GM19238 (cell line): ENCODE measurements around the gene MORN5.
A peak's percentile ranks its signal among the peaks of the same experiment; 100 is the strongest.

Experiments used
- DNase-seq: peaks from one replicate; pipeline ENCODE4 v3.0.0; 2011; ENCODE audit warnings: low spot score; ENCODE audit not compliant: insufficient read length

MORN5 gene

DNA sequence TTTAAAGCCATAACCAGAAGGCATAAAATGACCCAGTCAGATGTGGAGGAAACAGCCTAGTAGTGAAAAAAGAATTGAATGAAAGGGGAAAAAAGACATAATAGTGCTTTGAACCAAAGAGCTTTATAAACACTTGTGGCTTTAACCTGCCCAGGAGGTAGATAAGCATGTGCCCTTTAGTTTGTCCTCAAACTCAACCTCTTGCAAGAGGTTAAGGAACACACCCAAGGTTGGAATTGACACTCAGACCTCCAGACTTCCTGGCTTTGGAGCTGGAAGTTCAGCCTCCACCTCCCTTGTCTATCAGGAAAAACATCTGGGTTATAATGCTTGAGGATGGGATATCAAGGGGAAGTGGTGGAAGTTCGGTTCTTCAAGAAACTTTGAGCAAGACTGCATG, 16.4 kb upstream of the MORN5 start:
- no peak for DNase-seq

GRCh38 chr9:122143876-122144405, 15.8 kb upstream of the MORN5 start:
- DNase-seq = no peak

GRCh38 chr9:122144836-122145591, 14.7 kb upstream of the MORN5 start:
- DNase-seq = no peak

DNA sequence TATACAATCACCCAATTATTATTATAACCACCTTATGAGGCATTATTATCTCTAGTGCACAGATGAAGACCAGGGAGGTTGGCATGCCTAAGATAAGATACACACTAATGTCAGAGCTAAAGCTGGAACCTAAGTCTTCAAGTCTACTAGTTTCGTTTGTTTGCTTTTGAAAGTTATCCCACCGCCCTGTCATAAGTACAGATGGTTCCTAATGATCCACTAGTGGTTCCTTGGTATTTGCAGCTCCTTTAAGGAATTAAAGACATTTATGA, 14.2 kb upstream of the MORN5 start:
- DNase-seq = no peak

DNA sequence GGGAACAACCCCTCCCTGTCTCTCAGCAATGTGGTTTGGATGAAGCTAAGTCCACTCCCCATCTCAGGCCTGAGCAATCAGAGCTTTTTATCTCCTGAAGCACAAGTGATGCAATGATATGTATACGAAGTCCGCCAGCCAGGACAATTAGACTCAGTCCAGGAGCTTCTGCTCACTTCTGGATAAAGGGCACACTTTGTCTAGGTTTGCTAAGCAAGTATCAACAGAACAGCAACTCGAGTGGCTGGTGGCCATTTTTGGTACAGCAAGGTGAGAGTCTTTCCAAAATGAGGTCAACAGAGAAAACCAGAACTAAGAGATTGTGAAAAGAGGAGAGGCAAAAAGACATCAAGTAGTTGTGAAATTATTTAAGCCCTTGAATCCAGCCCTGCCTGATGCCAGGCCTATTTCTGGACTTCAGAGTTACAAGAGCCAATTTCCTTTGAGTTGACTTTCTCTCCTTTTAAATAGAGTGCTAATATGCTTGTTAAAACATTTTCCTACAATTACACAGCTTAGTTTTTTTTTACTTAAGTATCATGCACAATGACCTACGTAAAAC, 8.4 kb upstream of the MORN5 start:
- no peak for DNase-seq

- no peak for DNase-seq
Measured at GRCh38 chr9:122155796-122156195, 3.9 kb upstream of the MORN5 start.

DNA sequence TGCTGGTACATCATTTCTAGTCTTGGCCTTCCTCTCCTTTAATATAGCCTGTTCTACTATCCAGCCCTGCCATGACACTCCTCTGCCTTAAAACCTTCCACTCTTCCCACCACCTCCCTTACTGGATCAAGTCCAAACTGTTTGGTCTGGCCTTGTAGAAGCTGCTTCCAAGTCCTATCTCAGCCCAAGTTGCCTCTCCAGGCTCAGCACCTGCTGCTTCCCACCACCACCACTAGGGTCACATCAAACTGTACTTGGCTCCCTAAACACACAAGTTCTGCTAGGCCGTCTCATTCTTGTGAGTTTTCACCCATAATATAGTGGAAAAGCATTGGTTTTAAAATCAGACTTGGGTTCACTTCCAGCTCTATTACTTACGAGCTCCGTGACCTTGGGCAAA, 1.5 kb upstream of the MORN5 start:
- DNase-seq = peak; percentile 27

GRCh38 chr9:122159925-122160246, 178 bp downstream of the MORN5 start:
- DNase-seq = no peak

GRCh38 chr9:122162415-122162814, 2.7 kb downstream of the MORN5 start:
- no peak for DNase-seq

- DNase-seq = no peak
Measured at GRCh38 chr9:122164286-122164685, 4.6 kb downstream of the MORN5 start.

- no peak for DNase-seq
Measured at GRCh38 chr9:122168356-122168755, 8.6 kb downstream of the MORN5 start.

DNA sequence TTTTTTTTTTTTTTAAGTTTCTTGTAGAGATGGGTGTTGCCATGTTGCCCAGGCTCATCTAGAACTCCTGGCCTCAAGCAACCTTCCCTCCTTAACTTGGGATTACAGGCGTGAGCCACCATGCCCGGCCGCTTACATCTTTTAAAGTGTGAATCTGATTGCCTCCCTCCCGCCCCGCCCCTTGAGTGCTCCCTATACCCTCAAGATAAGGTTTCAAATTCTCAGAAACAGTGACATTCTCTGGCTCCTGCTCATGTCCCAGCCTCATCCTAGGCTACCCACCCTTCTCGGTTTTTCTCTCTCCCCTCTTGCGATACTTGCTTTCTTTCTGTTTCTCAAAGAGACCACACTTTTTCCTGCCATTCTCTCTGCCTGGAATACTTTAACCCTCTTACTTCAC, 12.4 kb downstream of the MORN5 start:
- DNase-seq = no peak

DNA sequence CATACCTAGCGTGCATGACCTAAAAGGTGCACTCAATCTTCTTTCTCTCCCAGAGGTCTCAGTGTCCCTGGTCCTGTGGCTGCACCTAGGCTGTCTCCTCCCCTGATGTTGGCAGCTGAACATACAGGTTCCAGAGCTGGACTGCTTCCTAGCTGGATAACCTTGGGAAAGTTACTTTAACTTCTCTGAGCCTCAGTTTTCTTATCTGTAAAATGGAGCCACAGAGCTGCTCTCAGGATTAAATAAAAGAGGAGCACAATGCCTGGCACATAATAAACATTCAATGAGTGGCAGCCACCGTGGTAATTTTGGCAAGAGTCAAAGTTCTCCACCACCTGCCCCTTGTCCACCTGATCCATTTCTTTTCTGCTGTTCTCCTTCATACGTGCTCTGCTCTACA, 14.0 kb downstream of the MORN5 start:
- no peak for DNase-seq

- no peak for DNase-seq
Measured at GRCh38 chr9:122176916-122177315, 17.2 kb downstream of the MORN5 start.

DNA sequence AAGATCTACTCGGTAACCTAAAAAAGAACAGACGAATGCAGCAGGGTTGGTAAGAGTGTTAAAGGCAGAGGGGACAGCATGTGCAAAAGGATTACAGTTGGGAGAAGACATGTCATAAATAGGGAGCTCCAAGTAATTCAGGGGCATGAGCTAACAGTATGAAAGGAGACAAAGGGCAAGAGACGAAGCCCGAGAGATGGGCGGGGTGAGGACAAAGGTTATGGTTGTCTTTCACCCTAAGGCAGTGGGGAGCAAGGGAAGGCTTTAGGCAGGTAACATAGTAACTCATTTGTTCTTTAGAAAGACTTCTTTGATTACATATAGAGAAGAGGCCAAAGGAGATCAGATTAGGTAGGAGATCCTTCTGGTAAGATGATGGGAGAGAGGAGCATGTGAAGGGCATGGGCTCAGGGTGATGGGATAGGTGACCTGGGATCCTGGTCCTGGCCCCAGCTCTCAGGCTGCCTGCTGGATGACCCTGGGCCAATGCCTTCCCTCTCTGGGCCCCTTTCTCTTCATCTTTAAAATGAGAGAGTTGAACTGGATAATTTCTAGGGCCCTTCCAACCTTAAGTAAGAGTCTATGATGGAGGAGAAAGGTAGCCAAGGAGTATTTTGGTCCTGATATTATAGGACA, 19.5 kb downstream of the MORN5 start:
- no peak for DNase-seq

GRCh38 chr9:122179690-122180074, 20.0 kb downstream of the MORN5 start:
- no peak for DNase-seq

DNA sequence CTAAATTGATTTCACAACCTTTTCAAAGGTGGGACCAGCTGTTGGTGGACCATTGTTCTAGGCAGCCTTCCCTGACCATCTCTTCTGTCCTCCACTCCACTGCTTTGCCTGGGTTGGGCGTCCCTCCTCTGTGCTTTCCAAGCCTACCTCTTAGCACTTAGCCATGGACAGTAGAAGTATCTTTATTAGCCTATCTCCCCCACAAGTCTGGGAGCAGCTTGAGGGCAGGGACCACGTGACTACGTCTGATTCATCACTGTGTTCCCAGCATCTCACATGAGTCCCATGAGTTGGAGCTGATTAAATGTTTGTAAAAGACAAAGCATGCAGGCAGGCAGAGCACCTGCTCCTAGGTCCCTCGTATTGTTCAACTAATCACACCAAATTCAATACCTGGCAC, 20.9 kb downstream of the MORN5 start:
- no peak for DNase-seq

GRCh38 chr9:122183501-122183900, 23.8 kb downstream of the MORN5 start:
- no peak for DNase-seq

DNA sequence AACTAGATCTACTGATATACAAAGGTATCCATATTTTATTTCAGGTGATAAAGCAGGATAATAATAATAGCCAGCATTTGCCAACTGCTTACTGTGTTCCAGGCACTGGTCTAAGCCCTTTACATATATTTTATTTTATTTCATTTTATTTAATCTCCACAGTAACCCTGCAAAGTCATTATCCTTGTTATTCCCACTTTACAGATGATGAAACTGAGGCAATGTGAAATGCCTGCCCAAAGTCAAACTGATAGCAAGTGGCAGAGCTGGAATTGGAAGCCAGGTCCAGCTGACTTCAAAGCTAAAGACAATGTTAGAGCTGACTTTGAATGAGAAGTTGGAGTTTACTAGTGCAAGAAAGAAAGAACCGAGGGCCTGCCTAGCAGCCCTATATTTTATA, 24.8 kb downstream of the MORN5 start:
- no peak for DNase-seq

DNA sequence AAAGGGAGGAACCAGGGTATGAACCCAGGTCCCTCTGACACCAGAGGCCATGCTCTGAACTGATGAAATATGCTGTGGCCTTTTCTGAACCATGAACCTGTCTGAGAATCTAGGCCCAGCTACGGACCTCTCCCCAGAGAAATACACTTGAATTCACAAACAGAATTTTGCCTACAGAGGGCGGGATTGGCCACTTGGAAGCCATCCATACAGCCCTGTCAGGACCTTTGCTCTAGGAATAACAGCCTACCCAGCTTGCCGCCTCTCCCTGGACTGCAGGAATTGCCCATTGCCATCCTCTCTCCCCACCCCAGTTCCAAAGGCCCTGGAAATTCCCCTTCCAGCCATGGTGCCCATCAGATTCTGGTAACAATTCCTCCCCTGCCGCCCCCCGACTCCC, 26.6 kb downstream of the MORN5 start:
- no peak for DNase-seq

DNA sequence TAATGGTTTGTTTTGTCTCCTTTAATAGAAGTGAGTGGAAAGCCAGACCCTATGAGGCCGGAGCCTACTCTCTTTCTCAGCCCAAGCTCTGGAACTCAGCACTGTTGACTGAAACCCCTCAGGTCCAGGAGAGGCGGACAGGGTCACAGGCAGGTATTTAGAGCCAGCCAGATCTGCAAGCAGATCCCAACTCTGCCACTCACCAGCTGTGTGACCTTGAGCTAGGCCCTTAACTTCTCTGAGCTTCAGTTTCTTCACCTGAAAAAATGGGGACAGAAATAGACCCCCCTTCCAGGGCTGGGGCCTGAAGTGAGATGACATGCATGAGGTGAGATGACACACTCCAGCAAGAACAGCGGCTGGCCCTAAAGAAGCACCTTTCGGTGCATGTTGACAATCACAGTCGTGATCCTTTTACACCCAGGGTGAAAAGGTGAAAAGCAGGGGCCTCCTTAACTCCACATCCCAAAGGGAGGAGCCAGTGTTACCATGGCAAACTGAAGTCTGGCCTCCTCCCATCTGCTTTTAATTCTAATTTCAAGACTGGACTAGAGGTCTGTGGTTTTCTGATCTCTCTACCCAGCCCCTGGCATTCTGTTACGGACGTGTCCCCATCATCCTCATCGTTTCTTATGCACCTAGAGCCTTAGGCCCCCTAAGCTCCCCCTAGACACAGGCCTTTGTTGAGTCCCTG, 27.2 kb downstream of the MORN5 start:
- DNase-seq = no peak

- DNase-seq = no peak
Measured at GRCh38 chr9:122188369-122188768, 28.7 kb downstream of the MORN5 start.
